Prostate gland (tissue), 2 donors: ENCODE measurements around the gene A2M. TPM values are rescaled to one million over a fixed set of nuclear protein-coding genes. Genes with fewer than 3 reads are reported as not detected.

Experiments
- DNase-seq: peaks from one replicate; pipeline ENCODE4 v3.0.0-alpha.2; 2019; ENCODE audit warnings: low spot score
- H3K27ac ChIP-seq, 2 donors: fragments of 200-600 bp; sonication (generic); 2 replicates each; pipeline ENCODE4 v1.5.1; 2017 to 2019
- H3K27me3 ChIP-seq: fragments of 200-600 bp; sonication (generic); replicated peaks from 2 replicates; pipeline ENCODE4 v1.5.1; 2019; ENCODE audit not compliant: insufficient read depth
- H3K36me3 ChIP-seq, 2 donors: fragments of 200-600 bp; sonication (generic); 1 replicate in 1 of 2; 2 replicates in 1 of 2; pipeline versions ENCODE4 v1.5.1 to v1.8.1; 2017 to 2019
- H3K4me1 ChIP-seq: fragments of 200-600 bp; sonication (generic); replicated peaks from 2 replicates; pipeline ENCODE4 v1.5.1; 2019
- H3K4me3 ChIP-seq, 2 donors: fragments of 200-600 bp; sonication (generic); 2 replicates each; pipeline ENCODE4 v1.5.1; 2017 to 2019
- H3K9me3 ChIP-seq: fragments of 200-600 bp; sonication (generic); 2 replicates; pipeline ENCODE4 v1.5.1; 2017
- CTCF ChIP-seq, 4 experiments: fragments of 200-600 bp in 2 of 4; fragments of 450-650 bp in 2 of 4; sonication (generic) in 2 of 4; IDR thresholded peaks; 1 replicate in 3 of 4; 2 replicates in 1 of 4; pipeline ENCODE4 v1.5.1; 2016 to 2019; ENCODE audit warnings: antibody characterized with exemption in 4 of 4, mild to moderate bottlenecking in 2 of 4, moderate library complexity in 2 of 4
- POLR2A ChIP-seq: fragments of 450-650 bp; IDR thresholded peaks from one replicate; pipeline ENCODE4 v1.6.1; 2016; ENCODE audit warnings: antibody characterized with exemption, mild to moderate bottlenecking
- POLR2AphosphoS5 ChIP-seq: sonication (generic); formaldehyde crosslinking; IDR thresholded peaks from one replicate; pipeline ENCODE4 v1.6.1; 2017; ENCODE audit warnings: antibody characterized with exemption
- WGBS: methylation state at CpG from one replicate; pipeline ENCODE4 v1.1.5; 2018; 5-methylcytosine and 5-hydroxymethylcytosine counted together
- intact Hi-C: fragments of 100-400 bp; cut with DNase I; formaldehyde crosslinking; loops from one replicate; pipeline ENCODE4 v1.14.2; 2022
- total RNA-seq, 2 donors: library from RNA; depleted of rRNA; stranded (reverse); fragments of >200 nt; gene quantifications; one replicate each; pipeline ENCODE4 v1.1.0, GENCODE V29; 2016

The A2M gene
- total RNA-seq, 2 donors from 2014 or later: 82.6 to 286 TPM

- DNase-seq: no peak
- TF ChIP-seq POLR2AphosphoS5 (no peak), POLR2A (no peak), CTCF (IDR thresholded peaks at IDR 0.05) (no peak)
- no peaks in the 10 kb centered on the region for H3K4me1 ChIP-seq
- 85% methylated on average over 2 of the region's 2 CpGs for WGBS
- H3K4me3 ChIP-seq: no peak overlapping the region
- no peak overlapping the region for H3K27ac ChIP-seq
- H3K9me3 ChIP-seq: no peaks in the 10 kb centered on the region
- H3K27me3 ChIP-seq: no peaks in the 10 kb centered on the region
- H3K36me3 ChIP-seq: no peaks in the 10 kb centered on the region
- intact Hi-C loops: no loop called here
These were observed 19.0 kb downstream of the A2M start for GRCh38 chr12:9096563-9097176.

GRCh38 chr12:9095322-9095721 lies 20.4 kb downstream of the A2M start:
- Histone ChIP-seq H3K27ac (no peak overlapping the region), H3K36me3 (no peaks in the 10 kb centered on the region), H3K4me1 (no peaks in the 10 kb centered on the region), H3K4me3 (no peak overlapping the region), H3K27me3 (no peaks in the 10 kb centered on the region), H3K9me3 (no peaks in the 10 kb centered on the region)
- 93% methylated on average over 3 of the region's 3 CpGs for WGBS
- no peak for TF ChIP-seq CTCF (IDR thresholded peaks at IDR 0.05)
- TF ChIP-seq POLR2A: no peak
- no peak for TF ChIP-seq POLR2AphosphoS5
- DNase-seq: no peak
- intact Hi-C loops: no loop called here

DNA sequence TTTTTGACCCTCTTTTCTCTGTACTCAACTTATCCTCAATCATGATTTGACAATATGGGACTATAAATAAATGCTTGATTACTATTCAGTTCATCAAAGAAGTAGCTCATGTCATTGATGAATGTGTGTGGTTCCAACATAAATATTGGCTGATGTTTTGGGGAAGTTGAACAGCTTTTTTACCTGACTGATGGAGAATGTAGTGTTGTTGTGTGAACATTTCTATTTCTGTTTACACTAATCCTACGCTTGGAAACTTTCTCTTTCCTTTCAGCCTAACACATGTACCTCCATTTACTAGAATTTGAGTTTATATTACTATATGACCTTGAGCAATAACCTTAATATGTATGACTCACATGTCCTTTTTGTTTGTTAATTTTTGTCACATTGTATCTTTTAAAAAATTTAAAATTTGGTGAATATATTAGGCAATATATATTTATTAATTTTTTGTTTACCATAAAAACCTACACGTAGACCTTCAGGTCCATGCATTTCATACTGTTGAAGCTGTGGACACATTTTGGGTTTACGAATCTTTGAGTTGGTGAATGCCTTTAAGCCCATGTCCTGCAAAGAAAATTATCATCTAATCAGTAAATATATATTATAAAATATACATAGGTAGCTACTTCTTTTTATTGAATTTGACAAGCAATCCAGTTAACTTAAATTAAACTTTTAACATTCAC lies 21.1 kb downstream of the A2M start:
- DNase-seq: no peak
- Histone ChIP-seq H3K9me3 (no peaks in the 10 kb centered on the region), H3K4me1 (no peaks in the 10 kb centered on the region), H3K27me3 (no peaks in the 10 kb centered on the region), H3K4me3 (no peak overlapping the region), H3K27ac (no peak overlapping the region), H3K36me3 (no peaks in the 10 kb centered on the region)
- intact Hi-C loops: no loop called here
- TF ChIP-seq CTCF (IDR thresholded peaks at IDR 0.05): no peak
- TF ChIP-seq POLR2A: no peak
- no peak for TF ChIP-seq POLR2AphosphoS5
- WGBS: 90% methylated on average over 3 of the region's 3 CpGs

DNA sequence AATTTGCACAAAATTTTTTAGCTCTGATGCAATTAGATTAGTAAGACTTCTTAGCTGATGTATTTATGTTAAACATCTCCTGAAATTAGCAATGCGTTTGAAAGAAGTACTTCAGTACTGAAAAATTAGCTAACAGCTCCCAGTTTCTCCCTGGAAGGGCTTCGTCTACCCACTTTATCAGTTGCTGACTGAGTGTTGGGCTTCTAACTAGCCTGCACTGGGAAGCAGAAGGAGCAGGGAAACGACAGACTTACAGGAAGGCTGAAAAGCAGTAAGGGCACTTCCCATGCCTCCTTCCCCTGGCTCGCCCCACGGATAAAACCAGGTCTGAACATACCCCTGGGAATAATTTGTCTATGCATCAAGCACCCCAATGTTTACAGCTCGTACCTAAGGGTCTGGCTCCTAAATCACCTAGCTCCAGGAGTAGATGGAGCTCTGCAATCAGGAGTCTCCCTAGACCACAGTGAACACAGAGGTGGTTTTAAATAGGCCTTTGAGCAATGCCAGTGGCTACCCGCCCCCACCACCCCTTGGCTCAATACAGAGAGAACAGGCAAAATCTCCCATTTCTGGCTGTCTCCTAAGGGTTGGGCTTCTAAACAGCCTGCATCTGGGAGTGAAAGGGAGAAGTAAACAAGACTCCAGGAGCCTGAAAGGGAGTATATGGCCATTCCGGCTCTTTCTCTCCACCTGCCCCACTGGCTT lies 23.7 kb downstream of the A2M start:
- no peak overlapping the region for H3K27ac ChIP-seq

More for the DNA sequence above, 23.7 kb downstream of the A2M start:
- no peak overlapping the region for H3K4me3 ChIP-seq
- DNase-seq: no peak
- TF ChIP-seq POLR2AphosphoS5: no peak
- no peak for TF ChIP-seq CTCF (IDR thresholded peaks at IDR 0.05)
- no peak for TF ChIP-seq POLR2A
- WGBS: 80% methylated on average over 8 of the region's 8 CpGs
- H3K9me3 ChIP-seq: no peaks in the 10 kb centered on the region
- no peaks in the 10 kb centered on the region for H3K4me1 ChIP-seq
- no peaks in the 10 kb centered on the region for H3K36me3 ChIP-seq
- no peaks in the 10 kb centered on the region for H3K27me3 ChIP-seq
- intact Hi-C loops: no loop called here
